HG02759 (cell line): ENCODE data around the gene C1QTNF9.
"Not testable (repeated sequence)": the region's sequence is repeated elsewhere in the genome, so short reads cannot be mapped to it uniquely, and the experiment has no call there.

Experiments used
- ATAC-seq: cut with Tn5 transposase; IDR thresholded peaks from one replicate; pipeline ENCODE4 v1.9.1; 2021; ENCODE audit warnings: mild to moderate bottlenecking, moderate library complexity; ENCODE audit not compliant: unreplicated experiment

C1QTNF9 gene

GRCh38 chr13:24281188-24282008 lies 28.0 kb upstream of the C1QTNF9 start:
- no peak for ATAC-seq

- ATAC-seq: no peak
These were observed 27.1 kb upstream of the C1QTNF9 start for GRCh38 chr13:24282256-24282655.

GRCh38 chr13:24284889-24285565 lies 24.4 kb upstream of the C1QTNF9 start:
- no peak for ATAC-seq

DNA sequence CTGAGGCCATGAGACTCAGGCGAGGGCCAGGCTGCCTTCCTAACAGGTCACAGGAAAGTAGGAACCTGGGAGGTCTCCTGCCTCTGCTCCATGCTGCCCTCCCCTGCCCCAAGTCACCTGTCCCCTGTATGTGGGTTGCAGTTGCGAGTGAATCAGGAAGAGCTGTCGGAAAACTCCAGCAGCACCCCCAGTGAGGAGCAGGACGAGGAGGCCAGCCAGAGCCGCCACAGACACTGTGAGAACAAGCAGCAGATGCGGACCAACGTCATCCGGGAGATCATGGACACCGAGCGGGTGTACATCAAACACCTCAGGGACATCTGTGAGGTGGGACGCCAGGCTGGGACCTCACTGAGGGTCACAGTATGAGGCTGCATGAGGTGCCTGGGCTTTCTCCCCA lies 22.8 kb upstream of the C1QTNF9 start:
- no peak for ATAC-seq

DNA sequence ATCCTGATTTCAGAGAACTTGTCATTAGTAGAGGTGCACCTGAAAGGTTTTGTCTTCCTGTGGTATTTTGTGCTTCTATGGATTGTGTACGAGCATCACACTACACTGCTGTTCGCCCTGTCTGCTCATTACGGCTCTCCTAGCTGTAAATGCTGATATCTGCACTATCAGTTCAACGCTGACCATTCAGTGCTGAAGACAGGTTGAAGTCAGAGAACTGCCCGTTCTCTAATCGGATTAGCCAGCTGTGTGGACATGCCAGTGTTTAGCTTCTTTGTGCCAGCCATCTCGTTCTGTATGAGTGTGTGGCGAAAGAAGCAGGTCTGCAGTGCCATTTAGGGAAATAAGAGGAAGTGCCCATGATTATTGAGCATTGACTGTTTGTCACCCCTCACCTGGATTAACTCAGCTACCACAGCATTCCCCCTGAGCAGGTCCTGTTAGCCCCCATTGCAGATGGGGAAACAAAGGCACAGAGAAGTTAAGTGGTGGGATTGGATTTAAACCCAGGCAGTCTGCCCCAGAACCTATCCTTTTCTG lies 21.6 kb upstream of the C1QTNF9 start:
- ATAC-seq: no peak

GRCh38 chr13:24288870-24289269 lies 20.5 kb upstream of the C1QTNF9 start:
- ATAC-seq: no peak

- ATAC-seq: no peak
These were observed 19.0 kb upstream of the C1QTNF9 start for GRCh38 chr13:24290280-24290932.

- no peak for ATAC-seq
These were observed 16.9 kb upstream of the C1QTNF9 start for GRCh38 chr13:24292481-24292880.

DNA sequence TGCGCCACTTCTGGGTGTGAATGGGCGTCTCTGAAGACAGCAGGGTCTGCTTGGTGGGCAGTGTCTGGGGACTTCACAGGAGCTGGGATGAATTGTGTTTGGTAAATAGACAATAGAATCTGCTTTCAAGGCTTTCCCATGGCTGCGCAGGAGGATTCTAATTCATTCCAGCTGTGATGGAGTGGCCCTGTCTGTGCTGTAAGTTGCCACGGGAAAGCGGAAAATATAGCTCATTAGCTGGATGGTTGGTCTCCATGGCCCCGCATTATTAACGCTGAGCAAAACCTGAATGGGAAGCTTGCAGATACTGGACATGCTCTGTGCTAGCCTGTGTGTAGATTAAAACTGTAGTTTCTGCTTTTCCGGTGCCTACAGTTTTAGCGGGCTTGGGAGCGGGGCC lies 15.6 kb upstream of the C1QTNF9 start:
- no peak for ATAC-seq

- ATAC-seq: no peak
These were observed 9.8 kb upstream of the C1QTNF9 start for GRCh38 chr13:24299488-24300114.

DNA sequence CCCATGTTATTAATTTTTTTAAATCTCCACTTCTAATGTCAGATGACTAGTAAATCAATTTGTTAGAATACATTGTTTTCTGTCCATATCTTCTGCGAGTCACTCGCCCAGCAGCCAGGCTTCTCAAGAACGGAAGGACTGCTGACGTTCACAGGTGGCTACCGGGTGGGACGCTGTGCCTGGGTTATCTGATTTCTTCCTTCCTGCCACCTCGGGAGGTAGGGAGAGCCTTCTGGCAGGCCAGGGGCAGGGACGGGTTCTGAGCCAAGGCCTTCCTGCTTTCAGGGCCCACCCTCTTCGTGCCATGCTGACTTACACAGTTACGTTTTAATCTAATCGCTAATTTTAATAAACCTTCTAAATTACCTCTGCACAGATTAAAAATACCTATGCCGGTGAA lies 7.9 kb upstream of the C1QTNF9 start:
- no peak for ATAC-seq

DNA sequence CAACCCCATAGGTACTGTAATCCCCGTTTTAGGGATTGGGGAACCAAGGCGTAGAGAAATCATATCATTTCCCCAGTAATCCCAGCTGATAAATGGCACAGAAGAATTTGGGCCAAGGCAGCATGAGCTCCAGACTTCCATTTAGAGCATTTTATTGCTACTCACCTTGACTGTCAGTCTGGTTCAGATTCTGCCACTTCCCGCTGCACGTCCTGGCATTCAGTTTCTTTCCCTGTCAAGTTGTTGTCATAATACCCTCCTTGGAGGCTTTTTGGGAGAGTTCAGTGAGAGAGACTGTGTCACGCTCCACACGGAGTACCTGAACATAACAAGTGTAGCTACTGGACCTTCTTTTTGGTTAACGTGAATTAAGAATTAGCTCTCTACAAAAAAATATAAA lies 7.5 kb upstream of the C1QTNF9 start:
- ATAC-seq: no peak

DNA sequence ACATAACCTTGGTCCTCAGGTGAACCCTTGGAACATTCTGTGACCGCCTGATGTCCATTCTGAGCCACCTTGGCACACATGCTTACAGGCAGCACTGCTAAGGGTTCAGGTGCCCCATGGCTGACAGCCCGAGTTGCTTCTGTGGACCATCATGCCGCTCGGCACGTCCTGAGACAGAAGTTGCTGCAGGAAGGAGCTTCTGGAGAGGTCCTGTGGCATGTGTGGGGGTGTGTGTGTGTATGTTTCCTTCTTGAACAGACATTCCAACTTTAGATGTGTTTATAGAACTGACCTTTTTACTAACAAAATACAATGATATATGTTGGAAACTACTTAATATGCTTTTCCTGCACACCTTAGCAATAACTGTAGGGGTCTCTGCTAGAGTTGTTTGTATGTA lies 4.8 kb upstream of the C1QTNF9 start:
- ATAC-seq: no peak

DNA sequence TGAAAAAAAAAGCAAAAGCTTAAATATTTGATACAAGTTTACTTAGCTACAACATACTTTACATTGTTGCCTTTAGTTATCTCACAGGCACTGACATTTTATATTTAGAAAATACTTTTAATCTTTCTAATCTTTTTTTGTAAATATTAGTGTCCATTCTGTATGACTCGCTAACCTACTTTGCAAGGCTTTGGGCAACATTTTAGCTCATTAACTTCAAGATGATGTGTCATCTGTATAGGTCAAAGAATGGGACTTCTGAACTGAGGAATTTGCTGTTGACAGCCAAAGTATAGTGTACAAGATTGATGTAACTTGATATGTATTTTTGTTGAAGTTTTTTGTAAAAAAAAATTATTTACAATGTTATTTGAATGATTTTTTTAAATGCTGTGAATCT lies 2.7 kb upstream of the C1QTNF9 start:
- no peak for ATAC-seq

- no peak for ATAC-seq
These were observed 1.9 kb upstream of the C1QTNF9 start for GRCh38 chr13:24307211-24308067.

- ATAC-seq: no peak
These were observed 1.3 kb upstream of the C1QTNF9 start for GRCh38 chr13:24308068-24308445.

DNA sequence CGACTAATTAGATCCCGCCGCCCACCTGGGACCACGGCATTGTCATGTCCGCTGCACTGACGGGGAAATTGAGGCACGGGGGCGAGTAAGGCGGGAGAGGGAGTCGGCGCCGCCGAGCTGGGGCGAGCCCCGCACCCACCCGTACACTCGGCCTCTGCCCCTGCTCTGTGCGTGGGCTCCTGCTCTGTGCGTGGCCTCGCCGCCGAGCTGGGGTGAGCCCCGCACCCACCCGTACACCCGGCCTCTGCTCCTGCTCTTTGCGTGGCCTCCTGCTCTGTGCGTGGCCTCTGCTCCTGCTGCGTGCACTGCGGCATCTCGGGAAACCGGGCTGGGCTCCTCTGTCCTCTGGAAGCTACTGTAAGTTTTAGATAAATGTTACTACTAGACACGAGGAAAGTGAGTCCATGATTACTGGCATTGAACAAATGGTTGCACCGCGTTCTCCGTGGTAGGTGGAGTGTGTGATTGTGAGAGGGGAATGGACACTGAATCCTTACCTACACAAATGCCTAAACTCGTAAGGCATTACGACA lies 826 bp upstream of the C1QTNF9 start:
- ATAC-seq: no peak

- ATAC-seq: no peak
These were observed 4.1 kb downstream of the C1QTNF9 start for GRCh38 chr13:24313439-24313838.

GRCh38 chr13:24317835-24318234 lies 8.5 kb downstream of the C1QTNF9 start:
- ATAC-seq: not testable (repeated sequence)

- ATAC-seq: not testable (repeated sequence)
These were observed 9.5 kb downstream of the C1QTNF9 start for GRCh38 chr13:24318878-24319277.
